CD4-positive, CD25-positive, alpha-beta regulatory T cell (primary cell): ENCODE measurements around the gene PROX1. TPM values are rescaled to one million over a fixed set of nuclear protein-coding genes. Genes with fewer than 3 reads are reported as not detected.

Source experiments
- ATAC-seq, 2 donors: fragments of 150-1000 bp; cut with Tn5 transposase; one replicate each; pipeline ENCODE4 v1.10.0; 2021; ENCODE audit warnings: low read depth in 2 of 2, moderate number of reproducible peaks in 2 of 2, moderate library complexity in 1 of 2
- DNase-seq, 3 donors: peaks; one replicate each; pipeline versions ENCODE4 v3.0.0 to v3.0.0-alpha.2; 2012 to 2022; ENCODE audit warnings: mixed read lengths in 1 of 3
- H3K27ac ChIP-seq: one replicate; pipeline ENCODE4 v1.7.0; 2013; ENCODE audit warnings: mild to moderate bottlenecking, low read length; ENCODE audit not compliant: insufficient read depth, poor library complexity, severe bottlenecking
- H3K27me3 ChIP-seq: one replicate; pipeline ENCODE4 v1.7.0; 2013; ENCODE audit warnings: low read length; ENCODE audit not compliant: control insufficient read depth, insufficient read depth
- H3K36me3 ChIP-seq: one replicate; pipeline ENCODE4 v1.7.0; 2013; ENCODE audit warnings: mild to moderate bottlenecking, low read length, moderate library complexity; ENCODE audit not compliant: control insufficient read depth, insufficient read depth
- H3K4me1 ChIP-seq: 2 replicates; pipeline ENCODE4 v1.7.0; 2013; ENCODE audit warnings: mild to moderate bottlenecking, low read length; ENCODE audit not compliant: insufficient read depth, control insufficient read depth, poor library complexity, severe bottlenecking
- H3K4me3 ChIP-seq: one replicate; pipeline ENCODE4 v1.7.0; 2013; ENCODE audit warnings: low read depth, mild to moderate bottlenecking, low read length, moderate library complexity
- H3K9me3 ChIP-seq, 2 experiments: 1 replicate in 1 of 2; 2 replicates in 1 of 2; pipeline ENCODE4 v1.7.0; 2013; ENCODE audit warnings: low read length in 2 of 2, mild to moderate bottlenecking in 1 of 2, moderate library complexity in 1 of 2; ENCODE audit not compliant: control insufficient read depth in 2 of 2
- H3K27ac Mint-ChIP-seq, 3 donors: one replicate each; pipeline ENCODE4 v1.8.0; 2020 to 2022; ENCODE audit warnings: mild to moderate bottlenecking in 3 of 3, mixed read lengths in 3 of 3, moderate library complexity in 2 of 3
- H3K27me3 Mint-ChIP-seq: one replicate; pipeline ENCODE4 v1.8.0; 2022; ENCODE audit warnings: mild to moderate bottlenecking, mixed read lengths
- H3K36me3 Mint-ChIP-seq: one replicate; pipeline ENCODE4 v1.8.0; 2020; ENCODE audit warnings: mixed read lengths
- H3K4me1 Mint-ChIP-seq, 4 donors: one replicate each; pipeline ENCODE4 v1.8.0; 2020 to 2022; ENCODE audit warnings: mixed read lengths in 4 of 4, mild to moderate bottlenecking in 1 of 4
- H3K4me3 Mint-ChIP-seq, 4 donors: one replicate each; pipeline ENCODE4 v1.8.0; 2020 to 2022; ENCODE audit warnings: mild to moderate bottlenecking in 4 of 4, mixed read lengths in 4 of 4, moderate library complexity in 3 of 4
- H3K9me3 Mint-ChIP-seq, 7 donors: one replicate each; pipeline ENCODE4 v1.8.0; 2020 to 2022; ENCODE audit warnings: mixed read lengths in 7 of 7, mild to moderate bottlenecking in 3 of 7, moderate library complexity in 2 of 7
- polyA plus RNA-seq, 4 donors: library from polyadenylated mRNA; unstranded; fragments of 300-500 nt; fragmentation: Illumina TruSeq; gene quantifications; one replicate each; pipeline ENCODE4 v1.2.3, GENCODE V29; 2021
- total RNA-seq: library from RNA; stranded (reverse); gene quantifications from one replicate; pipeline ENCODE4 v1.2.3, GENCODE V29; 2022

Gene PROX1
- total and polyA plus RNA-seq, 5 donors from 2014 or later: not detected

GRCh38 chr1:214004014-214004413, 16.2 kb downstream of the PROX1 start:
- Mint-ChIP-seq H3K4me1 (no peaks in the 10 kb centered on the region), H3K9me3 (peaks cover 0 to 2% (median 0%) of the 10 kb centered on the region in 7 donors), H3K27ac (no peak overlapping the region), H3K4me3 (no peak overlapping the region), H3K27me3 (no peaks in the 10 kb centered on the region), H3K36me3 (no peaks in the 10 kb centered on the region)
- H3K4me3 ChIP-seq: no peak overlapping the region
- DNase-seq: no peak
- no peaks in the 10 kb centered on the region for H3K27me3 ChIP-seq
- H3K36me3 ChIP-seq: no peaks in the 10 kb centered on the region
- no peak for ATAC-seq
- no peak overlapping the region for H3K27ac ChIP-seq
- H3K9me3 ChIP-seq: no peaks in the 10 kb centered on the region
- H3K4me1 ChIP-seq: no peaks in the 10 kb centered on the region

GRCh38 chr1:214004795-214005194, 17.0 kb downstream of the PROX1 start:
- Mint-ChIP-seq H3K9me3 (peaks cover 0 to 2% (median 0%) of the 10 kb centered on the region in 7 donors), H3K36me3 (no peaks in the 10 kb centered on the region), H3K27ac (no peak overlapping the region), H3K27me3 (no peaks in the 10 kb centered on the region), H3K4me3 (no peak overlapping the region), H3K4me1 (no peaks in the 10 kb centered on the region)
- no peak for DNase-seq
- Histone ChIP-seq H3K27ac (no peak overlapping the region), H3K9me3 (no peaks in the 10 kb centered on the region), H3K4me1 (no peaks in the 10 kb centered on the region), H3K4me3 (no peak overlapping the region), H3K36me3 (no peaks in the 10 kb centered on the region), H3K27me3 (no peaks in the 10 kb centered on the region)
- no peak for ATAC-seq

DNA sequence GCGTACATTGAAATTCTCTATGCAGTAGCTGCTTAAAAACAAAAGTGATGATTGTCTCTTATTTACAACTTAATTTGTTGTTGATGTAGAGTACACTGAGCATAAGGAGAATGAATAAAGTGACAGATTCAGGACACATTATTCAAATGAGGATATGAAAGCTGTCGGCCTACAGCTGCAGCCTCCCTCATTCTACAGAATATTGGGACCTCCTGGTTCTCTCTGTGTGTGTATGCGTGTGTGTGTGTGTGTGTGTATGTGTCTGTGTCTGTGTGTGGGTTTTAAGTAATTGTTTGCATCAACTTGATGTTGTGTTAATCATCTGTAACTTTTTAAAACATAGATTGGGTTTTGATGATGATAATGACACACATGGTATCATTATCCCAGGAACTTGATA, 17.9 kb downstream of the PROX1 start:
- no peaks in the 10 kb centered on the region for H3K27me3 ChIP-seq
- no peaks in the 10 kb centered on the region for H3K36me3 ChIP-seq
- H3K9me3 Mint-ChIP-seq: peaks cover 0 to 2% (median 0%) of the 10 kb centered on the region in 7 donors
- no peak overlapping the region for H3K4me3 Mint-ChIP-seq
- no peak for DNase-seq
- H3K4me3 ChIP-seq: no peak overlapping the region
- no peaks in the 10 kb centered on the region for H3K9me3 ChIP-seq
- H3K4me1 ChIP-seq: no peaks in the 10 kb centered on the region
- H3K27ac Mint-ChIP-seq: no peak overlapping the region
- ATAC-seq: no peak
- no peaks in the 10 kb centered on the region for H3K27me3 Mint-ChIP-seq
- H3K4me1 Mint-ChIP-seq: no peaks in the 10 kb centered on the region
- H3K36me3 Mint-ChIP-seq: no peaks in the 10 kb centered on the region
- no peak overlapping the region for H3K27ac ChIP-seq

- ATAC-seq (no peak), DNase-seq (no peak)
- Histone ChIP-seq H3K4me3 (no peak overlapping the region), H3K4me1 (no peaks in the 10 kb centered on the region), H3K27ac (no peak overlapping the region), H3K36me3 (no peaks in the 10 kb centered on the region), H3K9me3 (no peaks in the 10 kb centered on the region), H3K27me3 (no peaks in the 10 kb centered on the region)
- Mint-ChIP-seq H3K4me3 (no peak overlapping the region), H3K27me3 (no peaks in the 10 kb centered on the region), H3K36me3 (no peaks in the 10 kb centered on the region), H3K4me1 (no peaks in the 10 kb centered on the region), H3K9me3 (peaks cover 0 to 2% (median 0%) of the 10 kb centered on the region in 7 donors), H3K27ac (no peak overlapping the region)
Measured at GRCh38 chr1:214006845-214007244, 19.1 kb downstream of the PROX1 start.

DNA sequence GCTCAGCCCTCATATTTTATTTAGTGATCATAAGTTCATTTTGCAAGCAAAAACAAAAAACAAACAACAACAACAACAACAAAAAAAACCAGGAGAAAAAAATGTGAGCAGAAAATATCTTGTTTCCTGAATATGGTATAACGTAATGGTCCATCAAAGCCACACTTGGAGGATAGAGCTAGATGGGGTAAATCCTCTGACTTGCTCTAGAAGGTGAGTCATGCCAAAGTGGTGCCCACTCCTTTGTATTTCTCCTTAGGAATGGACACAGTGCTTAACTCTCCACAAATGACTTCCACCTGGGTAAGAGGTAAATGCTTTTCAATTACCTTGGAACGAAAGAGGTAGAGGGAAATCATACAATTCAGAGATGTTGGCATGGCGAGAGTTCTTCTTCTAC, 20.6 kb downstream of the PROX1 start:
- H3K36me3 Mint-ChIP-seq: no peaks in the 10 kb centered on the region
- Histone ChIP-seq H3K27ac (no peak overlapping the region), H3K36me3 (no peaks in the 10 kb centered on the region), H3K27me3 (no peaks in the 10 kb centered on the region), H3K4me1 (no peaks in the 10 kb centered on the region), H3K9me3 (no peaks in the 10 kb centered on the region), H3K4me3 (no peak overlapping the region)
- no peaks in the 10 kb centered on the region for H3K4me1 Mint-ChIP-seq
- H3K9me3 Mint-ChIP-seq: peaks cover 0 to 2% (median 0%) of the 10 kb centered on the region in 7 donors
- DNase-seq (no peak), ATAC-seq (no peak)
- H3K27ac Mint-ChIP-seq: no peak overlapping the region
- no peaks in the 10 kb centered on the region for H3K27me3 Mint-ChIP-seq
- H3K4me3 Mint-ChIP-seq: no peak overlapping the region

- H3K27ac Mint-ChIP-seq: no peak overlapping the region
- peaks cover 0 to 2% (median 0%) of the 10 kb centered on the region in 7 donors for H3K9me3 Mint-ChIP-seq
Measured at GRCh38 chr1:214008791-214009422, 21.1 kb downstream of the PROX1 start.

DNA sequence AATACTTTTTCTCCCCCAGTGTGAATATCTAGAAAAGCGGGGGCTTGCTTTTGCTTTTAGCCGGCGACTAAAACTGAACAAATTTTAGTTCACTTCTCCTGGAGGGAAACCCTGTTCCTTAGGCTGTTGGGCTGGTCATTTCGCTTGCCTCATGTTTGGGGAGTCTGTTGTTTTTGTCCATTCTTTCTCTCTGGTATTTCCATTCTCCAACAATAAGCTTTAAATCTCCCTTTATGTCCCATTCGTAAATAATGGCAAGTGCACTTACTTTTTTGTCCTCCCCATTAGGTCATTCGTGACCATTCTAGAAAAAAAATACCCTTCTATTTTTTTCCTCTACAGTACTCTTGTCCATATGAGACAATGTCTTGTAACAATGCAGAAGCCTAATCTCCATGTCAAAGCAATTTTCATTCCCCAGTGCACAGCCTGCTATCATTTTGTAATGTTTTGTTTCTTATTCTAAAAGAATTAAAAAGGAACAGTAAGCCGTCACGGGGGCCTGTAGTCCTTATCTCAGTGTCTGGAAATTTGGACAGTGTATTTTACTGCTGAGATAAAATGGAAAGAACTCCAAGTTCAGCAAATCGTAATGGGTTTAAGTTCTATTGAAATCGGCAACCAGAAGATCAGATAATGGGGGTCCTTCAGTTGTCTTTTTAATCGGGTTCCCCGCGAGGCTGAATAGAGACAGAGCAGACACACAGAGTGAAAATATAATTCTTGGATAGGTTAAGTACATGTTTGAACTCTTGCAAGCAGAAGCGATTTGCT, 21.8 kb downstream of the PROX1 start:
- DNase-seq (no peak), ATAC-seq (no peak)
- Mint-ChIP-seq H3K27ac (peak overlapping the region in 1 of 3 donors; percentile 56), H3K4me3 (no peak overlapping the region), H3K9me3 (peaks cover 0 to 2% (median 0%) of the 10 kb centered on the region in 7 donors), H3K27me3 (no peaks in the 10 kb centered on the region), H3K4me1 (no peaks in the 10 kb centered on the region), H3K36me3 (no peaks in the 10 kb centered on the region)
- no peaks in the 10 kb centered on the region for H3K9me3 ChIP-seq
- no peak overlapping the region for H3K27ac ChIP-seq
- no peaks in the 10 kb centered on the region for H3K27me3 ChIP-seq
- no peak overlapping the region for H3K4me3 ChIP-seq
- H3K36me3 ChIP-seq: no peaks in the 10 kb centered on the region
- no peaks in the 10 kb centered on the region for H3K4me1 ChIP-seq

More at GRCh38 chr1:214008791-214009422, 21.1 kb downstream of the PROX1 start:
- Mint-ChIP-seq H3K36me3 (no peaks in the 10 kb centered on the region), H3K4me1 (no peaks in the 10 kb centered on the region), H3K27me3 (no peaks in the 10 kb centered on the region), H3K4me3 (no peak overlapping the region)
- Histone ChIP-seq H3K36me3 (no peaks in the 10 kb centered on the region), H3K4me3 (no peak overlapping the region), H3K9me3 (no peaks in the 10 kb centered on the region), H3K27ac (no peak overlapping the region), H3K4me1 (no peaks in the 10 kb centered on the region), H3K27me3 (no peaks in the 10 kb centered on the region)
- DNase-seq (no peak), ATAC-seq (no peak)

DNA sequence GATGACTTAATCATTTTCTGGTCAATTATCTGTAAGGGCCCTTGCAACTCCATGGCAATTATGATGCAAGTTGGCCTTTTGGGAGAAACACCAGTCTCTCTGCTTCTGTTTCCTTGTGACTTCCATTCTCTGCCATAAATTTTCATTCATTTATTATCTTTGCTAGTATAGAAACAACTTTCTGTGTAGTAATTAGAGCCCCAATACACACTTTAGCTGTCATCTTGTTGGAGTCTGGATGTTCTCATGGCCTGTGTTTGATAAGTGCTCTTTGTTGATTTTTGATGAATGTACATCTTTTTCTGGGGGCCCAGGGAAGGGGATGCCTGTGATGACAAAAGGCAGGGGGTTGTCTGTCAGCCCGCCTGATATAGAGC, 22.4 kb downstream of the PROX1 start:
- H3K27ac ChIP-seq: no peak overlapping the region
- Mint-ChIP-seq H3K27me3 (no peaks in the 10 kb centered on the region), H3K36me3 (no peaks in the 10 kb centered on the region), H3K4me1 (no peaks in the 10 kb centered on the region), H3K9me3 (peaks cover 0 to 4% (median 0%) of the 10 kb centered on the region in 7 donors), H3K4me3 (no peak overlapping the region), H3K27ac (no peak overlapping the region)
- H3K4me1 ChIP-seq: no peaks in the 10 kb centered on the region
- no peak overlapping the region for H3K4me3 ChIP-seq
- H3K27me3 ChIP-seq: no peaks in the 10 kb centered on the region
- H3K9me3 ChIP-seq: no peaks in the 10 kb centered on the region
- ATAC-seq (no peak), DNase-seq (no peak)
- H3K36me3 ChIP-seq: no peaks in the 10 kb centered on the region
